GM20000 (cell line): ENCODE results near the gene LRATD1.
"Not testable (repeated sequence)": the region's sequence is repeated elsewhere in the genome, so short reads cannot be mapped to it uniquely, and the experiment has no call there.

Experiments
- DNase-seq: peaks from one replicate; pipeline ENCODE4 v3.0.0; 2012; ENCODE audit warnings: low spot score
- CTCF ChIP-seq: IDR thresholded peaks from 2 replicates; pipeline ENCODE4 v1.5.1; 2012; ENCODE audit warnings: mild to moderate bottlenecking, control low read depth; ENCODE audit errors: extremely low read depth, missing control alignments

Gene LRATD1

GRCh38 chr2:14621114-14621513 lies 11.4 kb upstream of the LRATD1 start:
- TF ChIP-seq CTCF: no peak
- DNase-seq: no peak

GRCh38 chr2:14621906-14622549 lies 10.5 kb upstream of the LRATD1 start:
- TF ChIP-seq CTCF: no peak
- DNase-seq: no peak

- DNase-seq: not testable (repeated sequence)
These were observed 10.0 kb upstream of the LRATD1 start for GRCh38 chr2:14622550-14622939.

DNA sequence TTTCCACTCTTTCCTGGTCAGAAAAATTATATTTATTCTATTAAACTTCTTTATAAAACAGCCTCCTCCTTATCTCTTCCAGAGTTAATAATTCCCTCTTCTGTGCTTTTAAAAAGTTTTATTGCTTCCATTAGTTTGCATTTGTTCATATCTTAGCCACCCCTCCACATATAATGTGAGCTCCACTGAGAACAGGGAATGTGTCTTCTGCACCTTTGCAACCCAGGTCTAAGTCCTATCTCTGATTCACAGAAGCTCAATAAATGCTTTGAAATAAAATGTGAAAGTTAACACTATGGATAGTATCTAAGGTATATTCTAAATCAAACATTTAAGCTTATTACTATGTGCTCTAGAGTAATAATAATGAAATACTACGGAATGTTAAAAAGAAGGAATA lies 9.3 kb upstream of the LRATD1 start:
- no peak for TF ChIP-seq CTCF
- DNase-seq: no peak

DNA sequence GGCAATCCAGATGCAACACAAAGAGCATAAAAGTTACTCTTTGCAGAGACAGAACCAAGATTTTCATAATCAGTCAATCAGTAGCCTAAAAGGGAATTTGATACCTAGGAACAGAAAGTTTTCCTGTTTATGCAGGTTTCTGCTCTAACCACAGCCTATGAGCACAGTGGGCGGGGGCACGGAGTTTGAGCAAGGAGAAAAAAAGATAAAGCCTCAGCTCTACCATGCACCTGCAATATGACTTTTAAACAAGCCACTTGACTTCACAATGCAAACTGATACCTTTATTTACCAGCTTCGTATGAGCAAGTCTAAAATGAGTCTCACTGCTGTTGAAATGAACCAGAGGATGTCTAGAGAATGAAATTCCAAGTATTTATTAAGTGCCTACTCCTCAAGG lies 5.6 kb upstream of the LRATD1 start:
- DNase-seq: no peak
- no peak for TF ChIP-seq CTCF

GRCh38 chr2:14628901-14629300 lies 3.6 kb upstream of the LRATD1 start:
- no peak for TF ChIP-seq CTCF
- no peak for DNase-seq

- no peak for TF ChIP-seq CTCF
- DNase-seq: no peak
These were observed 994 bp upstream of the LRATD1 start for GRCh38 chr2:14631406-14632040.

DNA sequence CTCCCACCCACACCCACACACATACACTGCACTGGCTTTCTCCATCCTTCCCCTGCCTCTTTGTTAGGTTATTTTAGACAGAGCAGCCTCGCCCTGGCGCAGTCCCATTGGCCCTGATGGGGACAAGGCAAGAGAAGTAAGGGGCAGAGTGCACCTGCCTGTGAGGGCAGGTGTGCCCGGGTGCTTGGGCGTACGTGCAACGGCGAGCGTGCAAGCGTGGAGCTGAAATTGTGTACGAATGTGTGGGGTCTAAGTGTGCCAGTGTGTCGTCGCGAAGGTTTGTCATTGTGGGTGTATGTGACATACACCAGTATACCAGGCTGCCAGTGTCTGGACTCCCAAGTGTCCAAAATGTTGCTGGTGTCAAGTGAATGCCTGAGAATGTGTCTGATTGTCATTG lies 544 bp downstream of the LRATD1 start:
- no peak for TF ChIP-seq CTCF
- peak; percentile 22 for DNase-seq
